Stimulated activated CD8-positive, alpha-beta memory T cell treated with anti-CD3 and anti-CD28 coated beads, Interleukin-7, amount 100 ng/mL, for 4 hours (primary cell): ENCODE data around the gene SHOC2.
"Not testable (repeated sequence)": the region's sequence is repeated elsewhere in the genome, so short reads cannot be mapped to it uniquely, and the experiment has no call there.

Experiments used
- DNase-seq, 2 donors: peaks; one replicate each; pipeline ENCODE4 v3.0.0-alpha.2; 2020; ENCODE audit warnings: low read depth in 2 of 2

Gene SHOC2

GRCh38 chr10:110901954-110902819 is 17.2 kb upstream of the SHOC2 start:
- DNase-seq = peak; percentile 17 to 21

- DNase-seq = no peak
Observed at GRCh38 chr10:110903280-110904278, 15.8 kb upstream of the SHOC2 start.

- DNase-seq = no peak
Observed at GRCh38 chr10:110910138-110910537, 9.3 kb upstream of the SHOC2 start.

GRCh38 chr10:110912374-110912773 is 7.0 kb upstream of the SHOC2 start:
- DNase-seq = no peak

- DNase-seq = no peak
Observed at GRCh38 chr10:110914431-110914830, 5.0 kb upstream of the SHOC2 start.

- DNase-seq = no peak
Observed at GRCh38 chr10:110915035-110915434, 4.4 kb upstream of the SHOC2 start.

- DNase-seq = not testable (repeated sequence)
Observed at GRCh38 chr10:110915600-110915999, 3.8 kb upstream of the SHOC2 start.

GRCh38 chr10:110916554-110917346 is 2.7 kb upstream of the SHOC2 start:
- DNase-seq = no peak

GRCh38 chr10:110918269-110918642 is 1.1 kb upstream of the SHOC2 start:
- peak; percentile 70 to 83 for DNase-seq

GRCh38 chr10:110918643-110919348 is 608 bp upstream of the SHOC2 start, which contains the start of gene BBIP1:
TSS of gene BBIP1 (minus strand) at chr10:110919180. CDS start at chr10:110918157, 1,023 bp downstream.
- no peak for DNase-seq

- DNase-seq = no peak
Observed at GRCh38 chr10:110919971-110920881, 822 bp downstream of the SHOC2 start.

- no peak for DNase-seq
Observed at GRCh38 chr10:110923856-110924493, 4.6 kb downstream of the SHOC2 start.

GRCh38 chr10:110927461-110927860 is 8.1 kb downstream of the SHOC2 start:
- DNase-seq = no peak

- no peak for DNase-seq
Observed at GRCh38 chr10:110931769-110932381, 12.5 kb downstream of the SHOC2 start.

- no peak for DNase-seq
Observed at GRCh38 chr10:110932505-110933180, 13.2 kb downstream of the SHOC2 start.

GRCh38 chr10:110936757-110937156 is 17.4 kb downstream of the SHOC2 start:
- DNase-seq = no peak

GRCh38 chr10:110939419-110939818 is 20.0 kb downstream of the SHOC2 start:
- DNase-seq = no peak

GRCh38 chr10:110944792-110945396 is 25.5 kb downstream of the SHOC2 start:
- no peak for DNase-seq
